Erythroblast (primary cell): ENCODE measurements around the gene CYB5D1.
"Not testable (repeated sequence)": the region's sequence is repeated elsewhere in the genome, so short reads cannot be mapped to it uniquely, and the experiment has no call there.

ENCODE experiments used
- DNase-seq, 2 experiments: peaks; one replicate each; lab custom pipeline; 2025; lab: John Stamatoyannopoulos, UW
- GATA1 ChIP-seq: IDR thresholded peaks from 2 replicates; pipeline ENCODE4 v1.6.1; 2011; ENCODE audit warnings: low read depth, mild to moderate bottlenecking, control low read depth, low read length, moderate library complexity
- POLR2A ChIP-seq: IDR thresholded peaks from 2 replicates; pipeline ENCODE4 v1.6.1; 2011; ENCODE audit warnings: mild to moderate bottlenecking, low read length

Gene CYB5D1

DNA sequence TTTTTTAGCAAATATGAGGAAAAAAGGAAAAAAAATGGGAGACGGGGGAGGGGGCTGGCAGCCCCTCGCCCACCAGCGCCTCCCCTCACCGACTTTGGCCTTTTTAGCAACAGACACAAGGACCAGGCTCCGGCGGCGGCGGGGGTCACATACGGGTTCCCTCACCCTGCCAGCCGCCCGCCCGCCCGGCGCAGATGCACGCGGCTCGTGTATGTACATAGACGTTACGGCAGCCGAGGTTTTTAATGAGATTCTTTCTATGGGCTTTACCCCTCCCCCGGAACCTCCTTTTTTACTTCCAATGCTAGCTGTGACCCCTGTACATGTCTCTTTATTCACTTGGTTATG, 4.1 kb upstream of the CYB5D1 start:
- TF ChIP-seq POLR2A (no peak), GATA1 (no peak)
- no peak for DNase-seq

DNA sequence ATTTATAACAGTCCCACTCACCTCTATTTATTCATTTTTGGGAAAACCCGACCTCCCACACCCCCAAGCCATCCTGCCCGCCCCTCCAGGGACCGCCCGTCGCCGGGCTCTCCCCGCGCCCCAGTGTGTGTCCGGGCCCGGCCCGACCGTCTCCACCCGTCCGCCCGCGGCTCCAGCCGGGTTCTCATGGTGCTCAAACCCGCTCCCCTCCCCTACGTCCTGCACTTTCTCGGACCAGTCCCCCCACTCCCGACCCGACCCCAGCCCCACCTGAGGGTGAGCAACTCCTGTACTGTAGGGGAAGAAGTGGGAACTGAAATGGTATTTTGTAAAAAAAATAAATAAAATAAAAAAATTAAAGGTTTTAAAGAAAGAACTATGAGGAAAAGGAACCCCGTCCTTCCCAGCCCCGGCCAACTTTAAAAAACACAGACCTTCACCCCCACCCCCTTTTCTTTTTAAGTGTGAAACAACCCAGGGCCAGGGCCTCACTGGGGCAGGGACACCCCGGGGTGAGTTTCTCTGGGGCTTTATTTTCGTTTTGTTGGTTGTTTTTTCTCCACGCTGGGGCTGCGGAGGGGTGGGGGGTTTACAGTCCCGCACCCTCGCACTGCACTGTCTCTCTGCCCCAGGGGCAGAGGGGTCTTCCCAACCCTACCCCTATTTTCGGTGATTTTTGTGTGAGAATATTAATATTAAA, 3.6 kb upstream of the CYB5D1 start:
- TF ChIP-seq POLR2A (no peak), GATA1 (no peak)
- DNase-seq = no peak

DNA sequence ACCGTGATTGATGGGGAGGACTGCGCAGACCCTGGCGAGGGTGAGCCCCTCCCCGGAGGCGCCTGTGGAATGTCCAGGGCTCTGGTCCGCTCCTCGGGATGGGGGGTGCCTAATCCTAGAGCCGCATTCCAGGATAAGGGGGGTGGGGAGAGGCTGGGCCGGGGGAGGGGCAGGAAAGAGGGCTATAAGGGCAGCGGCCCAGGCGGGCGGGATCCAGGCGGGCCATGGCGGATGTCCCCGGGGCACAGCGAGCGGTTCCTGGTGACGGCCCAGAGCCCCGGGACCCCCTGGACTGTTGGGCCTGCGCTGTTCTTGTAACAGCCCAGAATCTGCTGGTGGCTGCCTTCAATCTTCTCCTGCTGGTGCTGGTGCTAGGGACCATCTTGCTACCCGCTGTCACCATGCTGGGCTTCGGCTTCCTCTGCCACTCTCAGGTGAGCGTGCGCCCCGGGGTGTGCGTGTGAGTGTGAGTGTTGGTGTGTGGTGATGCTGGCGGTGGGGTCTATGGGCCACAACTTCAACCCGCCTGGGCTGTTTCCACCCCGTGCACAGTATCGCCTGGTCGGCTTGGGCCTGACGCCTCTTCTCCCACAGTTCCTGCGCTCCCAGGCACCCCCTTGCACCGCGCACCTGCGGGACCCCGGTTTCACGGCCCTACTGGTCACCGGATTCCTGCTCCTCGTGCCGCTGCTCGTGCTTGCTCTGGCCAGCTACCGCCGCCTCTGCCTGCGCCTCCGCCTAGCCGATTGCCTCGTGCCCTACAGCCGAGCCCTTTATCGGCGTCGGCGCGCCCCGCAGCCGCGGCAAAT, 2.7 kb upstream of the CYB5D1 start, which contains the start of gene TMEM88:
TMEM88 (plus strand) TSS at position 216 of the 809 bp plus-strand sequence; CDS start at position 225, 9 bp downstream.
- TF ChIP-seq GATA1 (no peak), POLR2A (peak; percentile 22)
- DNase-seq = no peak

DNA sequence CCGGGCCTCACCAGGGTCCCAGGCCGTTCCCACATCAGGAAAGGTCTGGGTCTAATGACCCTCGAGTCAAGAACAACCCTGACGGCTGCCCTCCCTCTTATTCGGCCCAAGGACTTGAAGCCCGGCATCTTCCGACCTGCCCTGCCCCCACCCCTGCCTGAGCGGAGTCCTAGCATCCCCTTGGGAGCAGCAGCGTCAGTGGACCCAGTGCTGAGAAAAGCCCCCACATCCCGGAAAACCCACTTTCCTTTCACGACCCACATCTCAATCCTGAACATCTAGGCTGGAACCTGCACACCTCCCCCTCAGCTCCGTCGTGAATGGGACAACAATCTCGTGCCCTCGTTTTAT, 2.2 kb upstream of the CYB5D1 start:
- no peak for DNase-seq
- TF ChIP-seq GATA1 (no peak), POLR2A (no peak)

DNA sequence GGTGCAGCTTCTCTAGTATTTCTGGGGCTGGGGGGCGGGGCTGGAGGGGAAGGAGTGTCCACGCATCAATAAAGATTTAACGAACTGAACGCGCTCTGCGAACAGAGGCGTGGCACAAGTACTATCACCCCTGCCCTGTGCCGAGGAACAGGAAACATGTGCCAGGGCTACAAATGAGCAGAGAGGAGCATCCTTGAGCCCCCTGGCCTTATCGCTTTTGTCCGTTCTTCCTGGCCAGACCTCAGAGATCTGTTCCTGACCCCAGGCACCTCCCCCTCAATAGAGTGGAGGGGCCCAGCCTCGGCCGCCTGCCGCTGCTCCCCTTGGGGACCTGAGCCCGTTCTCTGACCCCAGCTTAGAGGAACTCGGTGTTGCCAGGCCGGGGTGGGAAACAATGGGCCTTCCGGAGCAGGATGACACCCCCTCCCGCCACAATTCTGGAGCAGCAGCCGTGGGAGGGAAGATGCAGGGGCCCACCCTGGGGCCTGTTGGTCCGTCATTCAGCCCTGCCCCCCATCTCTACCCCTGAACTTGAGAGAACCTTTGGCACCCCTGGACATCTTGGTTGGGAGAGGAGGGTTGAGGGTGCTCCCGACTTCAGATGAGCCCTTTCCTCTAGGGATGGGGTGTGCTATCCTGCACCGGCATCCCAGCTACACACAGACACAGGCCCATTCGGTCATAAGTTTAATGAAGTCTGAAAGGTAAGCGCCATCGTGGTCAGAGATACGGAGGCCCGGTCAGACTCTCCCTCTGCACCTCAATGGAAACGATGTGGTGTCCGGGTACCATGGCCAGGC, 1.6 kb upstream of the CYB5D1 start:
- TF ChIP-seq POLR2A (no peak), GATA1 (no peak)
- peak; percentile 72 to 77 for DNase-seq

DNA sequence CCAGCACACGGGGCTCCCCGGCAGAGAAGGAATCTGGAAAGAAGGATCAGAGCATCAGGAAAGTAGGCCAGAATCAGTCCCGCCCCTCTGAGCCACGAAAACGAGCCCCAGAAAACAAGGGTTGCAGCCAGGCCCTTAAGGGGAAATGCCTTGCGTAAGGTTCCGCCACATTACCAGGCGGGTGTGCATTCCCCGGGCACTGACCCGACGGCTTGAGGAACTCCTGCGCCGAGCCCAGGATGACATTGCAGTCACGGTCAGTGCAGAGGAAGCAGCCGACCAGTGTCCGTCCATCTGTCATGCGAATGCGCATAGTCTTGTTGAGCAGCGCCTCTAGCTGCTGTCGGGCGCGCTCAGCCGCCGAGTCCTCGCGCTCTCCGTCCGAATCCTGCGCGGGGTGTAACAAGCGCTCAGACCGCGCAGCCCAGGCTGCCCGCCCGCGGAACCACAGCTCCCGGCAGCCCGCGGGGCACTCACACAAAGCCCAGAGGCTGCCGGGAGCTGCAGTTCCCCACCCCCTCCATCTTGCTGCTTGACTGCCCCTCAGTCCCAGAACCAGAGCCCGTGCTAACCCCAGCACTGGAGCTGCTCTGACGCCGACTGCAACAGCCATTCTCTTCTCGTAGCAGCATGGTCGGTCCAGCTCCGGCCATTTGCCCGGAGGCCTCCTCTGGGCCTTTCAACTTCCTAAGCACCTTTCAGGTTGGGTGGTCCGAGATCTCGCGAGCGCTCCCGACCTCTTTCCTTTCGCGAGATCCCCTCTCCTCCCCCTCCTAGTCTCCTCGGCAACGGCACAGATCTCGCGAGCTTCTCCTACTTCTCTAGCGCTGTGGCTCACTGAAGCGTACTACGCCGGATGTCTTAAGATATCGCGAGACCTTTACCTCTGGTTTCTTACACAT, 741 bp upstream of the CYB5D1 start, which contains the start of gene NAA38:
NAA38 (minus strand) TSS at position 749 of the 902 bp plus-strand sequence; CDS start at position 653, 96 bp downstream.
- peak; percentile 96 to 99 for DNase-seq
- TF ChIP-seq POLR2A (no peak), GATA1 (no peak)

DNA sequence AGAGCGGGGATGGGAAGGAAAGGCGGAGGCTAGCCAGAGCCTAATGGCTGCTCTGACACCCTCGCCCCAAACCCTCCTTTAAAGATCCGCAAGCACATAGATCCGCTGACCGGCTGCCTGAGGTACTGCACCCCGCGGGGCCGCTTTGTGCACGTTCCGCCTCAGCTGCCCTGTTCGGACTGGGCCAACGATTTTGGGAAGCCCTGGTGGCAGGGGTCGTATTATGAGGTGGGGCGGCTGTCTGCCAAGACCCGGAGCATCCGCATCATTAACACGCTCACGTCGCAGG, 663 bp downstream of the CYB5D1 start:
- DNase-seq = peak; percentile 64 to 66
- no peak for TF ChIP-seq GATA1
- no peak for TF ChIP-seq POLR2A

DNA sequence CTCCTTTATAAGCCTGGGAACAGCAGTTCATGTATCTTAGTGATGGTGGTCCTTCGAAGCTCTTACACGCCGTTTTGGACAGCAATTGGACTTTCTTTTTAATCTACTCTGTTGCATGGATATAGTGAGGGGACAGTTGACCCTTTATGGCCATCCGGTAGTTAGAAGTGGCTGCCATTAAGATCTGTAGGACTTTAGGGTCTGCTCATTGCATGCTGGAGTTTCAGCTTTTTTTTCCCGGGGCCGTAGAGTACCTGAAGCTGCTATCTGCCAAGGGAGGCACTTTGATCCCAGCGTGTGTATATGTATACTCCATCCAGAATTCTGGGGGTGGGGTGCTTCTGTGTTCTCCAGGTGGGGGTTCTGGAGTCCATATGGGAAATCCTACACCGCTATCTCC, 1.2 kb downstream of the CYB5D1 start:
- DNase-seq = no peak
- TF ChIP-seq GATA1 (no peak), POLR2A (no peak)

DNA sequence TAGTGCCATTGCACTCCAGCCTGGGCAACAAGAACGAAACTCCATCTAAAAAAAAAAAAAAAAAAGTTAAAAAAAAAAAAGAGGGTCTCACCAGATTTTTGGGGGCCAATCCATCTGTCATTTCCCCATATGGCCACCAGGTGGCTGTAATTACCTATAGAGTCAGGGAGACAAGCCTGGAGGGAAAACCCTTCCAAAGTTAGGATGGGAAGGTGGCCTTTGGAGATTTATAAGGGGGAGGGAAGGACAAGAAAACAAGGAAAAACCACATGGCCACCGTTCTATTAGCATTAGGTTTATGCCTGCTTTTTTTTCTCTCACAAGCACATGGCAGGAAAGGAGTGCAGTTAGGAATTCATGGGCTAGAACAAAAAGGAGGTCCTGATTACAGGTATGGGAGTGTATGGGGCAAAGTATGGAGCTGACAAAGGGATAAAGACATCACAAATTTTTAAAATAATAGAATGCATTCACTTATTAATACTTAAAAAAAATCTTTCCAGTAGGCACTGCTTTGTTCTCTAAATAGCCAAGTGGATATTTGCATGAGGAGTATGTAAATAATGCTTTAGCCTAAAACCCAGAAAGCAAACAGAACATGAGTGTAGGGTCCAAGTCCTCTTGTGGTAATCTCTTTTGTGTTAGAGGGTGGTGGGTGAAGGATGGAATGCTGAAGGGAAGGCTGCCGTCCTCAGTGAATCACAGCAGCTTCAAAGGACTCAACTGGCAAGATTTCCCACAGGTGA, 5.1 kb downstream of the CYB5D1 start:
- no peak for TF ChIP-seq POLR2A
- TF ChIP-seq GATA1 = no peak
- peak; percentile 30 to 70 for DNase-seq

DNA sequence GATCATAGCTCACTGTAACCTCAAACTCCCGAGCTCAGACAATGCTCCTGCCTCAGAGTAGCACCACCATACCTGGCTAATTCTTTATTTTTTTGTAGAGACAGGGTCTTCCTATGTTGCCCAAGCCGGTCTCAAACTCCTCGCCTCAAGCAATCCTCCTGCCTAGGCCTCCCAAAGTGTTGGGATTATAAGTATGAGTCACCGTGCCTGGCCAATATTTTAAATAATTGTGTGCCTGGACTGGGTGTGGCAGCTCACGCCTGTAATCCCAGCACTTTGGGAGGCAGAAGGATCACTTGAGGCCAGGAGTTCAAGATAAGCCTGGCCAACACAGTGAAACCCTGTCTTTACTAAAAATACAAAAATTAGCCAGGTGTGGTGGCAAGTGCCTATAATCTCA, 6.6 kb downstream of the CYB5D1 start:
- not testable (repeated sequence) for DNase-seq

DNA sequence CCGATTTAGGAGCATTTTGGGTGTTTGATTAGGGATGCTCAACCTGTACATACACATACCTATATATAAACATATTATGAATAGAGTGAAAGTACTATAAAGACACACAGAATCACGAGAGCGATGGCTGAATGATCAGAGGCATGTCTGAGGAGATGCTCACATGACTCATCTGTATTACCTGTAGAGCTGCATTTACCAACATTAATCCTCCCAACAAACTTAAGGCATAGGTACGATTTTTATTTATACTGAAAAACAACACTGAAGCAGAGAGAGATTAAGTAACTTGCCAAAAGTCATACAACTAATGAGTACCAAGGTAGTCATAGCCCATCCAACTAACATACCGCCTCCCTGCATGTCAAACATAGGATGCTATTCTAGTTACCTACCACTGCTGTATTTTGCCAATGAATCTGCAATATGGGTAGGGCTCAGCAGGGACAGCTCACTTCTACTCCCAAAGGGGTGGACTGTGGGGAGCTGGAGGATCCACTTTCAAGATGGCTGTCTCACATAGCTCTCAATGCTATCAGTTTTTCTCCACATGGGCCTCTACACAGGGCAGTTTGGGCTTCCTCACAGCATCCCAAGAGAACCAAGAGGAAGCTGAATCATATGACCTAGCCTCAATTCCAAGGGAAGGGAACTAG, 7.3 kb downstream of the CYB5D1 start:
- TF ChIP-seq GATA1 (no peak), POLR2A (no peak)
- no peak for DNase-seq

DNA sequence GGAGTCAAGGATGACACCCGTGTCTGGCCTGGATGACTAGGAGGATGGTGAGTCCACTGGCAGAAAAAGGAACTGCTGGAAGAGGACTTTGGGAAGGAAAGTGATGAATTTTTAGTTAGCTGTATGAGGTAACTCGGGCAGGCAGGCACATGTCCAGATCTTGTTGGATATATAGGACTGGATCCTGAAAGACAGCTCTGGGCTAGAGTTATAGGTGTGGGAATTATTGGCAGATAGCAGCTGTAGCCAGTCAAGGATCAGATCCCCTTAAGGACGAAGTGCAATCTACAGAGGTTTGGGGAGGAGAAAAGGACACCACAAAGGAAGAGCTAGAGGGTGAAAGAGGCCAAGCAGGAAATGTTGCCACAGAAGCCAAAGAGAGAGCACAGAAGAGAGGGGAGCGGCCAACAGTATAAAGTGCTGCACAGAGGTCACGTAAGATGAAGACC, 10.1 kb downstream of the CYB5D1 start:
- no peak for DNase-seq
- TF ChIP-seq POLR2A (no peak), GATA1 (no peak)

DNA sequence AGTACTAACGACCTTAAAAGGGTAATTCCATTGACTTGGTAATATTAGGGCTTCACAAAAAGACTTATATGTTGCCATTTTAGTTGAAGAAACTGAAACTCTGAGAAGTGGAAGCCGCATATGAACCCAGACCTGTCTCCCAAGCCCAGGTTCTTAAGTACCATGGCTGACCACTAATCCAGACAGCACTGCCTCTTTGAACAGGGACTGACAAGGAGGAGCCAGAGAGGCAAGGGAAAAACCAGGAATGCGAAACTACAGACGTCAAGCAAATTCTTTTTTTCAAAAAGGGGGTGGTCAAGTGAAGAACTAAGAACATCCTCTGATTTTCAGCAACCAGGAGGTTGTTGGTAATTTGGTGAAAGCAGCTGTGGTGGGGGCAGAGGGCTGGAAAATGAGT, 15.2 kb downstream of the CYB5D1 start:
- DNase-seq = no peak
- no peak for TF ChIP-seq GATA1
- TF ChIP-seq POLR2A = no peak
